IMR-90 (cell line): ENCODE data around the gene TMEM239.

Source experiments
- BHLHE40 ChIP-seq: fragments of 150-350 bp; IDR thresholded peaks from 2 replicates; pipeline ENCODE4 v1.6.1; 2016; ENCODE audit warnings: mild to moderate bottlenecking, low read depth, low read length
- CEBPB ChIP-seq: IDR thresholded peaks from 2 replicates; pipeline ENCODE4 v1.6.1; 2012; ENCODE audit warnings: low read depth, low read length, improper control_type of control experiment
- CHD1 ChIP-seq: IDR thresholded peaks from 2 replicates; pipeline ENCODE4 v1.6.1; 2012; ENCODE audit warnings: low read depth, low read length, improper control_type of control experiment
- CTCF ChIP-seq: conservative IDR thresholded peaks from 2 replicates; pipeline ENCODE4 v1.5.1; 2012; ENCODE audit warnings: mild to moderate bottlenecking, low read depth, low read length, improper control_type of control experiment
- FOS ChIP-seq: fragments of 150-350 bp; IDR thresholded peaks from 2 replicates; pipeline ENCODE4 v1.6.1; 2016; ENCODE audit warnings: low read depth, low read length
- MAZ ChIP-seq: IDR thresholded peaks from 2 replicates; pipeline ENCODE4 v1.6.1; 2012; ENCODE audit warnings: low read depth, mild to moderate bottlenecking, low read length, improper control_type of control experiment, moderate library complexity, borderline replicate concordance
- MXI1 ChIP-seq: IDR thresholded peaks from 2 replicates; pipeline ENCODE4 v1.6.1; 2012; ENCODE audit warnings: low read depth, mild to moderate bottlenecking, low read length, moderate library complexity, borderline replicate concordance
- POLR2A ChIP-seq: IDR thresholded peaks from 2 replicates; pipeline ENCODE4 v1.6.1; 2012; ENCODE audit warnings: mild to moderate bottlenecking, low read depth, low read length
- RAD21 ChIP-seq: IDR thresholded peaks from 2 replicates; pipeline ENCODE4 v1.6.1; 2012; ENCODE audit warnings: low read length, improper control_type of control experiment
- RFX5 ChIP-seq: IDR thresholded peaks from 2 replicates; pipeline ENCODE4 v1.8.0; 2012; ENCODE audit warnings: low read depth, mild to moderate bottlenecking, low read length, moderate library complexity
- SMC3 ChIP-seq: fragments of 150-350 bp; IDR thresholded peaks from 2 replicates; pipeline ENCODE4 v1.6.1; 2016; ENCODE audit warnings: low read depth, mild to moderate bottlenecking, antibody characterized with exemption, low read length, moderate library complexity
- USF2 ChIP-seq: fragments of 150-350 bp; IDR thresholded peaks from 2 replicates; pipeline ENCODE4 v1.6.1; 2017; ENCODE audit warnings: mild to moderate bottlenecking, antibody characterized with exemption, low read length, low read depth

GRCh38 chr20:2829376-2829775, 13.2 kb downstream of the TMEM239 start:
- TF ChIP-seq POLR2A (no peak), SMC3 (no peak), CTCF (no peak), RFX5 (no peak), CHD1 (no peak), CEBPB (no peak), MXI1 (no peak), RAD21 (no peak), FOS (no peak), MAZ (no peak), USF2 (no peak), BHLHE40 (no peak)
